Measurements from ENCODE around the gene MUC5B.
"Not testable (repeated sequence)": the region's sequence is repeated elsewhere in the genome, so short reads cannot be mapped to it uniquely, and the experiment has no call there.

MUC5B gene

GRCh38 chr11:1234054-1234720 is 11.3 kb downstream of the MUC5B start:
- FAIRE-seq, result no peak

- FAIRE-seq, result no peak
Measured at GRCh38 chr11:1234771-1235305, 12.0 kb downstream of the MUC5B start.

- FAIRE-seq, result no peak
Measured at GRCh38 chr11:1235306-1235900, 12.5 kb downstream of the MUC5B start.

DNA sequence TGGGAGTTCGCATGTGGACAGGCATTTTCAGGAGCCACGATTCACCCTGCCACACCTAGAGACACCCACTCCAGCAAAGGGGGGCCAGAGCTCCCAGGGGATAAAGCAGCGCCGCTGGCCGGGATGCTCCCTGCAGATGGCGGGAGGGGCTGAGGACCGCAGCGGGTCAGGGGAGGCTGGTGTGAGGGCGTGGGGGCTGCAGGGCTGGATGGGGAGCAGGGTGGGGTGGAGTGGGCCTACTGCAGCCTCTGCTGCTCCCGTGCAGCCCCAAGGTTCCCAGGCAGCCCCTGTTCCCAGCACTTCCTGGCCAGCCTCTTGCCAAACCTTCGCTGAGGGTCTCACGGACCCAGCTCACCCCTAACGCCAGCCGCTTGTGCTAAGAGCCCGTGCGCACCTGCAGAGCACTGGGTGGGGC is 13.0 kb downstream of the MUC5B start:
- no peak for FAIRE-seq

DNA sequence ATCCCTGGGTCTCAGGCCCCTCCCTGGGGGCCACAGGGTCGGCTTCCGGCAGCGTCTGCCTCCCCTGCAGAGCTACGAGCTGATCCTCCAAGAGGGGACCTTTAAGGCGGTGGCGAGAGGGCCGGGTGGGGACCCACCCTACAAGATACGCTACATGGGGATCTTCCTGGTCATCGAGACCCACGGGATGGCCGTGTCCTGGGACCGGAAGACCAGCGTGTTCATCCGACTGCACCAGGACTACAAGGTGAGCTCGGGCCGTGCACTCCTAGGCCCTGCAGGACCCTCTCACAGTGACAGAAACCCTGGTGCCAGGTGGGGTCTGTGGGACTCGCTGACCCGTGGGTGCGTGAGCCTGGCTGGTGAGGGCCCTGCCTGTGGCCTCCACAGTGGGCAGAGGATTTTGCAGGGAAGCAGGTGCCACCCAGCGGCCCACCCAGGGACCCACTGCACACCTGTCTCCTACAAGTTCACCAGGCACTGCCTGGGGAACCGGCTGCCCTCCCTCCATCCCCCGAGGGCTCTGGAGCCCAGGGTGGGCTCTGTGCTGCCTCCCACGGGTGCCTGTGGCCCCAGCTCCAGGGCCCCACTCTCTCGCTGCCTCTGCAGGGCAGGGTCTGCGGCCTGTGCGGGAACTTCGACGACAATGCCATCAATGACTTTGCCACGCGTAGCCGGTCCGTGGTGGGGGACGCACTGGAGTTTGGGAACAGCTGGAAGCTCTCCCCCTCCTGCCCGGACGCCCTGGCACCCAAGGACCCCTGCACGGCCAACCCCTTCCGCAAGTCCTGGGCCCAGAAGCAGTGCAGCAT is 13.7 kb downstream of the MUC5B start:
- no peak for FAIRE-seq

DNA sequence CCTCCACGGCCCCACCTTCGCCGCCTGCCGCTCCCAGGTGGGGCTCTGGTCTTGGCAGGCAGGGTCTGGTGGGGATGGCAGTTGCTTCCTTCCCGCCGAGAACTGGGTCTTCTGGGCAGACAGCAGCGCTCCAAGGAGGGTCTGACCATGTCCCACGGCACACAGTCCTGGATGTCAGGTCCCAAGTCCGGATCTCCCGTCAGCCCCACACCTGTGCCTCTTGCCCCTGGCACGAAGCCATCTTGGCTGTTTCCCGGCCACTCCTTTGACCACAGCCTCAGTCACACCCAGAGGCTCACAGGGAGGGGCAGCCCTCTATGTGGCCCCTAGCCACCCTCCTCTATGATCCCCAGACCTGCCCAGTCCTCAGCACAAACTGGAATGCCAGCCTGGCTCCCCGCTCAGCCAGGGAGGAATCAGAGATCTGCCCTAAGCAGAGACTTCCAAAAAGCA is 14.3 kb downstream of the MUC5B start:
- FAIRE-seq, result no peak

GRCh38 chr11:1237851-1238250 is 15.0 kb downstream of the MUC5B start:
- no peak for FAIRE-seq

GRCh38 chr11:1238767-1239595 is 16.1 kb downstream of the MUC5B start:
- no peak for FAIRE-seq

- FAIRE-seq, result no peak
Measured at GRCh38 chr11:1239596-1240205, 16.8 kb downstream of the MUC5B start.

DNA sequence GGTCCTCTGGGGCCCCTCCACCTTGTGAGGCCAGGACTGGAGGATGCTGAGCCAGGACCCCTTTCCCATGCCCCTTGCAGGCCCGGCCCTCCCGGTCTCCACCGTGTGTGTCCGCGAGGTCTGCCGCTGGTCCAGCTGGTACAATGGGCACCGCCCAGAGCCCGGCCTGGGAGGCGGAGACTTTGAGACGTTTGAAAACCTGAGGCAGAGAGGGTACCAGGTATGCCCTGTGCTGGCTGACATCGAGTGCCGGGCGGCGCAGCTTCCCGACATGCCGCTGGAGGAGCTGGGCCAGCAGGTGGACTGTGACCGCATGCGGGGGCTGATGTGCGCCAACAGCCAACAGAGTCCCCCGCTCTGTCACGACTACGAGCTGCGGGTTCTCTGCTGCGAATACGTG is 17.9 kb downstream of the MUC5B start:
- no peak for FAIRE-seq

GRCh38 chr11:1241706-1242105 is 18.8 kb downstream of the MUC5B start:
- no peak for FAIRE-seq

- no peak for FAIRE-seq
Measured at GRCh38 chr11:1242289-1242688, 19.4 kb downstream of the MUC5B start.

- FAIRE-seq, result not testable (repeated sequence)
Measured at GRCh38 chr11:1242751-1243150, 19.9 kb downstream of the MUC5B start.

DNA sequence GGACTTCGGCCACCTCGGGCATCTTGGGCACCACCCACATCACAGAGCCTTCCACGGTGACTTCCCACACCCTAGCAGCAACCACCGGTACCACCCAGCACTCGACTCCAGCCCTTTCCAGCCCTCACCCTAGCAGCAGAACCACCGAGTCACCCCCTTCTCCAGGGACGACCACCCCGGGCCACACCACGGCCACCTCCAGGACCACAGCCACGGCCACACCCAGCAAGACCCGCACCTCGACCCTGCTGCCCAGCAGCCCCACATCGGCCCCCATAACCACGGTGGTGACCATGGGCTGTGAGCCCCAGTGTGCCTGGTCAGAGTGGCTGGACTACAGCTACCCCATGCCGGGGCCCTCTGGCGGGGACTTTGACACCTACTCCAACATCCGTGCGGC is 20.7 kb downstream of the MUC5B start:
- FAIRE-seq, result not testable (repeated sequence)

DNA sequence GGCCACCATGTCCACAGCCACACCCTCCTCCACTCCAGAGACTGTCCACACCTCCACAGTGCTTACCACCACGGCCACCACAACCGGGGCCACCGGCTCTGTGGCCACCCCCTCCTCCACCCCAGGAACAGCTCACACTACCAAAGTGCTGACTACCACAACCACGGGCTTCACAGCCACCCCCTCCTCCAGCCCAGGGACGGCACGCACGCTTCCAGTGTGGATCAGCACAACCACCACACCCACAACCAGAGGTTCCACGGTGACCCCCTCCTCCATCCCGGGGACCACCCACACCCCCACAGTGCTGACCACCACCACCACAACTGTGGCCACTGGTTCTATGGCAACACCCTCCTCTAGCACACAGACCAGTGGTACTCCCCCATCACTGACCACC is 21.7 kb downstream of the MUC5B start:
- not testable (repeated sequence) for FAIRE-seq

- not testable (repeated sequence) for FAIRE-seq
Measured at GRCh38 chr11:1245717-1246116, 22.9 kb downstream of the MUC5B start.

DNA sequence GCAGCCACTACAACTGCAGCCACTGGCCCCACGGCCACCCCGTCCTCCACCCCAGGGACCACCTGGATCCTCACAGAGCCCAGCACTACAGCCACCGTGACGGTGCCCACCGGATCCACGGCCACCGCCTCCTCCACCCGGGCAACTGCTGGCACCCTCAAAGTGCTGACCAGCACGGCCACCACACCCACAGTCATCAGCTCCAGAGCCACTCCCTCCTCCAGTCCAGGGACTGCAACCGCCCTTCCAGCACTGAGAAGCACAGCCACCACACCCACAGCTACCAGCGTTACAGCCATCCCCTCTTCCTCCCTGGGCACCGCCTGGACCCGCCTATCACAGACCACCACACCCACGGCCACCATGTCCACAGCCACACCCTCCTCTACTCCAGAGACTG is 23.4 kb downstream of the MUC5B start:
- not testable (repeated sequence) for FAIRE-seq

DNA sequence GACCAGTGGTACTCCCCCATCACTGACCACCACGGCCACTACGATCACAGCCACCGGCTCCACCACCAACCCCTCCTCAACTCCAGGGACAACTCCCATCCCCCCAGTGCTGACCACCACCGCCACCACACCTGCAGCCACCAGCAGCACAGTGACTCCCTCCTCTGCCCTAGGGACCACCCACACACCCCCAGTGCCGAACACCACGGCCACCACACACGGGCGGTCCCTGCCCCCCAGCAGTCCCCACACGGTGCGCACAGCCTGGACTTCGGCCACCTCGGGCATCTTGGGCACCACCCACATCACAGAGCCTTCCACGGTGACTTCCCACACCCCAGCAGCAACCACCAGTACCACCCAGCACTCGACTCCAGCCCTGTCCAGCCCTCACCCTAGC is 24.2 kb downstream of the MUC5B start:
- not testable (repeated sequence) for FAIRE-seq

- FAIRE-seq, result not testable (repeated sequence)
Measured at GRCh38 chr11:1248951-1249350, 26.1 kb downstream of the MUC5B start.

GRCh38 chr11:1250411-1250810 is 27.5 kb downstream of the MUC5B start:
- not testable (repeated sequence) for FAIRE-seq

DNA sequence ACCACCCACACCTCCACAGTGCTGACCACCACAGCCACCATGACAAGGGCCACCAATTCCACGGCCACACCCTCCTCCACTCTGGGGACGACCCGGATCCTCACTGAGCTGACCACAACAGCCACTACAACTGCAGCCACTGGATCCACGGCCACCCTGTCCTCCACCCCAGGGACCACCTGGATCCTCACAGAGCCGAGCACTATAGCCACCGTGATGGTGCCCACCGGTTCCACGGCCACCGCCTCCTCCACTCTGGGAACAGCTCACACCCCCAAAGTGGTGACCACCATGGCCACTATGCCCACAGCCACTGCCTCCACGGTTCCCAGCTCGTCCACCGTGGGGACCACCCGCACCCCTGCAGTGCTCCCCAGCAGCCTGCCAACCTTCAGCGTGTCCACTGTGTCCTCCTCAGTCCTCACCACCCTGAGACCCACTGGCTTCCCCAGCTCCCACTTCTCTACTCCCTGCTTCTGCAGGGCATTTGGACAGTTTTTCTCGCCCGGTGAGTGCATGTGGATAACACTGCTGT is 28.4 kb downstream of the MUC5B start:
- no peak for FAIRE-seq
